Smooth muscle cell (in vitro differentiated cells): ENCODE results near the gene CFAP43. TPM values are rescaled to one million over a fixed set of nuclear protein-coding genes. Genes with fewer than 3 reads are reported as not detected.
A peak's percentile ranks its signal among the peaks of the same experiment; 100 is the strongest.

Source experiments
- DNase-seq: peaks from one replicate; lab custom pipeline; 2025; ENCODE audit not compliant: unreplicated experiment; lab: John Stamatoyannopoulos, UW
- H2AFZ ChIP-seq: fragments of 200-600 bp; sonication (generic); 2 replicates; pipeline ENCODE4 v1.6.0; 2016; ENCODE audit warnings: antibody characterized with exemption, low read depth, mild to moderate bottlenecking
- H3F3A ChIP-seq: fragments of 200-600 bp; sonication (generic); 2 replicates; pipeline ENCODE4 v1.6.0; 2017; ENCODE audit warnings: antibody characterized with exemption, low read depth
- H3K27ac ChIP-seq: fragments of 200-600 bp; sonication (generic); 2 replicates; pipeline ENCODE4 v1.5.1; 2016; ENCODE audit warnings: low read depth, mild to moderate bottlenecking
- H3K27me3 ChIP-seq: fragments of 200-600 bp; sonication (generic); 2 replicates; pipeline ENCODE4 v1.6.1; 2016; ENCODE audit warnings: low read depth, mild to moderate bottlenecking
- H3K36me3 ChIP-seq: fragments of 200-600 bp; sonication (generic); 2 replicates; pipeline ENCODE4 v1.5.1; 2016; ENCODE audit warnings: low read depth
- H3K4me1 ChIP-seq: fragments of 200-600 bp; sonication (generic); 2 replicates; pipeline ENCODE4 v1.5.1; 2016; ENCODE audit warnings: low read depth
- H3K4me2 ChIP-seq: fragments of 200-600 bp; sonication (generic); 2 replicates; pipeline ENCODE4 v1.6.0; 2016; ENCODE audit warnings: mild to moderate bottlenecking
- H3K4me3 ChIP-seq: fragments of 200-600 bp; sonication (generic); 2 replicates; pipeline ENCODE4 v1.5.1; 2016; ENCODE audit warnings: mild to moderate bottlenecking
- H3K79me2 ChIP-seq: fragments of 200-600 bp; sonication (generic); 2 replicates; pipeline ENCODE4 v1.6.0; 2016; ENCODE audit warnings: low read depth, mild to moderate bottlenecking
- H3K9ac ChIP-seq: fragments of 200-600 bp; sonication (generic); 2 replicates; pipeline ENCODE4 v1.6.0; 2016; ENCODE audit warnings: low read depth
- H3K9me3 ChIP-seq: fragments of 200-600 bp; sonication (generic); replicated peaks from 2 replicates; pipeline ENCODE4 v1.5.1; 2016; ENCODE audit warnings: low read depth
- H4K20me1 ChIP-seq: fragments of 200-600 bp; sonication (generic); 2 replicates; pipeline ENCODE4 v1.6.0; 2016; ENCODE audit warnings: low read depth
- WGBS: methylation state at CpG from one replicate; pipeline ENCODE4 v1.1.7; 2016; ENCODE audit warnings: low lambda C conversion rate; 5-methylcytosine and 5-hydroxymethylcytosine counted together
- polyA plus RNA-seq: library from polyadenylated mRNA; unstranded; fragments of >200 nt; fragmentation: Nextera tagmentation; extraction: Ambion mirVana; gene quantifications from 2 replicates; pipeline ENCODE4 v1.2.1, GENCODE V29; 2016
- total RNA-seq: library from RNA; depleted of rRNA; stranded (reverse); fragments of >200 nt; gene quantifications from 2 replicates; pipeline ENCODE4 v1.2.3, GENCODE V29; 2014
- TF ChIP-seq, protein P1 (sequence below): fragments of 200-600 bp; sonication (generic); IDR thresholded peaks from 2 replicates; pipeline ENCODE4 v1.5.1; 2017; ENCODE audit warnings: borderline replicate concordance, mild to moderate bottlenecking, antibody characterized with exemption; ENCODE audit not compliant: insufficient read depth, poor library complexity, severe bottlenecking

Gene CFAP43
- total and polyA plus RNA-seq, 2 experiments from 2014 or later = 0.04 to 0.50 TPM

DNA sequence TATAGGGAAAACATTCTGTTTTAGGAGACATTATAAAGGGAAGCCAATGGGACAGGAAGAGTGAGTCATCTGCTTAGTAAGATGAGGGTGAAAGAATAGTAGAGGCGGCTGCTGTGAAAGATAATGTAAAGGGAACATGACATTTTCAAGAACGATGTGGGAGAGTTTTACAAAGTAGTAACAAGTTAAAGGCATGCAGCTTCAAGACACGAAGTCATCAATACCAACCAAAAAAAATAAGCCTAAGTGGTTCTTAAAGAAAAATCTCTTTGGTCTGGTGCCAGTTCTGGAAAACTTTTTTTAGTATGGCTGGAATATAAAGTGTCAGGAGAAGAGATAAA lies 28.6 kb upstream of the CFAP43 start:
- under 1% methylated on average over 3 of the region's 3 CpGs for WGBS
- H3K9me3 ChIP-seq = no peaks in the 10 kb centered on the region
- H3K4me1 ChIP-seq = peaks cover 22% of the 10 kb centered on the region
- H2AFZ ChIP-seq = no peak overlapping the region
- peaks cover 11% of the 10 kb centered on the region for H3K36me3 ChIP-seq
- peaks cover 31% of the 10 kb centered on the region for H3F3A ChIP-seq
- peaks cover 68% of the 10 kb centered on the region for H3K79me2 ChIP-seq
- DNase-seq = no peak
- no peak overlapping the region for H3K4me3 ChIP-seq
- TF ChIP-seq, protein P1, sequence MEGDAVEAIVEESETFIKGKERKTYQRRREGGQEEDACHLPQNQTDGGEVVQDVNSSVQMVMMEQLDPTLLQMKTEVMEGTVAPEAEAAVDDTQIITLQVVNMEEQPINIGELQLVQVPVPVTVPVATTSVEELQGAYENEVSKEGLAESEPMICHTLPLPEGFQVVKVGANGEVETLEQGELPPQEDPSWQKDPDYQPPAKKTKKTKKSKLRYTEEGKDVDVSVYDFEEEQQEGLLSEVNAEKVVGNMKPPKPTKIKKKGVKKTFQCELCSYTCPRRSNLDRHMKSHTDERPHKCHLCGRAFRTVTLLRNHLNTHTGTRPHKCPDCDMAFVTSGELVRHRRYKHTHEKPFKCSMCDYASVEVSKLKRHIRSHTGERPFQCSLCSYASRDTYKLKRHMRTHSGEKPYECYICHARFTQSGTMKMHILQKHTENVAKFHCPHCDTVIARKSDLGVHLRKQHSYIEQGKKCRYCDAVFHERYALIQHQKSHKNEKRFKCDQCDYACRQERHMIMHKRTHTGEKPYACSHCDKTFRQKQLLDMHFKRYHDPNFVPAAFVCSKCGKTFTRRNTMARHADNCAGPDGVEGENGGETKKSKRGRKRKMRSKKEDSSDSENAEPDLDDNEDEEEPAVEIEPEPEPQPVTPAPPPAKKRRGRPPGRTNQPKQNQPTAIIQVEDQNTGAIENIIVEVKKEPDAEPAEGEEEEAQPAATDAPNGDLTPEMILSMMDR = no peak
- H4K20me1 ChIP-seq = peaks cover 49% of the 10 kb centered on the region
- H3K4me2 ChIP-seq = peak overlapping the region; percentile 75
- H3K9ac ChIP-seq = no peak overlapping the region
- no peaks in the 10 kb centered on the region for H3K27me3 ChIP-seq
- peak overlapping the region; percentile 87 for H3K27ac ChIP-seq

DNA sequence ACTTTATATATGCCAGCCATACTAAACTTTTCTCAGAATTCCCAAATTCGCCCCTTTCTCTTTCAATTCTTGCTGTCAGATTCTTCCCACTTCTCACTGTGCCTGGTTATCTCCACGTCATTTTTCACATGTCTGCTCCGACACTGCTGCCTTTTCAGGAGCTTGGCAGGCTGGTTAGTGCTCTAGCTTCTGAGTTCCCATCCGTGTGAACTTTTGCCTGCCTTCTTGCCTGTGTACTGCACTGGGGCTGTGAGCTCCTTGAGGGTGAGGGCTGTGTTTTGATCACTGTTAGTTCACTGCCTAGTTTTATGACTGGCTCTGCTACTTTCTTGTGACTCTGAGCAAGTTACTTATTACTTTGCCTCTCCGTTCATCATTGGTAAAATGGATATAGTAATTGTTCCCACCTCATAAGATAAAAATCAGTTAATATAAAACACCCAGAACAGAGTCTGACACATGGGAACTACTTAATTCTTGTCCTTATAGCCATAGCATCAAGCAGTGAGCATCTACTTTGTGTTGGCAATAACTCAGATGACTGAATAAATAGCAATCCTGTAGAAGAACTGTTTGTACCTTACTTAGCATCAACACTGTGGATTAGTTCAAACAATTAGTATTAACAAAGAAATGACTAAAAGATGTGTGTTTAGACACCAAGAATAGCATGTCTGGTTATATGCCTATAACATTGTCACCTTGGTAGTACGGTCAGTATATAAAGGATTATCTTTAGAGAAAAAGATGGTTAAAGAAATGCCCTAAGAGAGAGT lies 28.0 kb upstream of the CFAP43 start:
- no peak for DNase-seq
- peaks cover 25% of the 10 kb centered on the region for H3K4me1 ChIP-seq
- WGBS = 14% methylated on average over 6 of the region's 6 CpGs
- peak overlapping the region; percentile 87 for H3K27ac ChIP-seq
- no peak overlapping the region for H2AFZ ChIP-seq
- TF ChIP-seq, protein P1 = no peak
- peaks cover 74% of the 10 kb centered on the region for H3K79me2 ChIP-seq
- no peaks in the 10 kb centered on the region for H3K27me3 ChIP-seq
- peaks cover 49% of the 10 kb centered on the region for H4K20me1 ChIP-seq
- no peak overlapping the region for H3K9ac ChIP-seq
- H3K4me2 ChIP-seq = peak overlapping the region; percentile 75
- H3K36me3 ChIP-seq = peaks cover 11% of the 10 kb centered on the region
- H3F3A ChIP-seq = peaks cover 37% of the 10 kb centered on the region
- H3K9me3 ChIP-seq = no peaks in the 10 kb centered on the region
- no peak overlapping the region for H3K4me3 ChIP-seq

DNA sequence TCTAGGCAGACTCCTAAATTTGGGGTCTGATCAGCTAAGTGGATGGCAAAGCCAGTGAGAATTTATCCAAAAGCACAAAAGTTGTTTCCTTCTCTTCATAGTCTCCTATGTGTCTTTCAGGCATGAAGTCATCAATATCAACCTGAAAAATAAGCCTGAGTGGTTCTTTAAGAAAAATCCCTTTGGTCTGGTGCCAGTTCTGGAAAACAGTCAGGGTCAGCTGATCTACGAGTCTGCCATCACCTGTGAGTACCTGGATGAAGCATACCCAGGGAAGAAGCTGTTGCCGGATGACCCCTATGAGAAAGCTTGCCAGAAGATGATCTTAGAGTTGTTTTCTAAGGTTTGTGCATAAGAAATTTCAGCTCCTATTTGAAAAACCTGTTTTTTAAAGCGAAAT lies 27.3 kb upstream of the CFAP43 start:
- no peak overlapping the region for H2AFZ ChIP-seq
- no peak overlapping the region for H3K4me3 ChIP-seq
- peaks cover 74% of the 10 kb centered on the region for H3K79me2 ChIP-seq
- H3K9me3 ChIP-seq = no peaks in the 10 kb centered on the region
- H3K27me3 ChIP-seq = no peaks in the 10 kb centered on the region
- no peak for DNase-seq
- 89% methylated on average over 3 of the region's 3 CpGs for WGBS
- TF ChIP-seq, protein P1 = no peak
- H3K36me3 ChIP-seq = peaks cover 6% of the 10 kb centered on the region
- H3K27ac ChIP-seq = peak overlapping the region; percentile 87
- H3K4me1 ChIP-seq = peaks cover 25% of the 10 kb centered on the region
- no peak overlapping the region for H3K9ac ChIP-seq
- H4K20me1 ChIP-seq = peaks cover 44% of the 10 kb centered on the region
- H3K4me2 ChIP-seq = peak overlapping the region; percentile 75
- H3F3A ChIP-seq = peaks cover 38% of the 10 kb centered on the region

DNA sequence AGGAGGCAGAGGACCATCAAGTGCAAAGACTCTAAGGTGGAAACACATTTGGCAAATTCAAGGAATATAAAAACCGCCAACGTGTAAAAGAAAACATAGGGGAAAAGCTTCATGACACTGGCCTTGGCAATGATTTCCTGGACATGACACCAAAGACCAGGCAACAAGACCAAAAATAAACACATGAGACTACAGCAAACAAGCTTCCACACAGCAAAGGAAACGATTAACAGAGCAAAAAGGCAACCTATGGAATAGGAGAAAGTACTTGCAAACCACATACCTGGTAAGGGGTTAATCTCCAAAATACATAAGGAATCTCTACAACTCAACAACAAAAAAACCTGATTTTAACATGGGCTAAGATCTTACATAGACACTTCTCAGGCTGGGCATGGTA lies 26.0 kb upstream of the CFAP43 start:
- no peak overlapping the region for H3K4me2 ChIP-seq
- WGBS = 87% methylated on average over 3 of the region's 3 CpGs

More for the DNA sequence above, 26.0 kb upstream of the CFAP43 start:
- DNase-seq = no peak
- no peaks in the 10 kb centered on the region for H3K36me3 ChIP-seq
- TF ChIP-seq, protein P1 = no peak
- H3K27me3 ChIP-seq = no peaks in the 10 kb centered on the region
- H3K4me1 ChIP-seq = peaks cover 34% of the 10 kb centered on the region
- H3K27ac ChIP-seq = peak overlapping the region; percentile 87
- H4K20me1 ChIP-seq = peaks cover 36% of the 10 kb centered on the region
- H3K9me3 ChIP-seq = no peaks in the 10 kb centered on the region
- H3K4me3 ChIP-seq = no peak overlapping the region
- H3K79me2 ChIP-seq = peaks cover 64% of the 10 kb centered on the region
- no peak overlapping the region for H2AFZ ChIP-seq
- peaks cover 37% of the 10 kb centered on the region for H3F3A ChIP-seq
- H3K9ac ChIP-seq = no peak overlapping the region
